Measurements from ENCODE around the gene CCDC69.

DNA sequence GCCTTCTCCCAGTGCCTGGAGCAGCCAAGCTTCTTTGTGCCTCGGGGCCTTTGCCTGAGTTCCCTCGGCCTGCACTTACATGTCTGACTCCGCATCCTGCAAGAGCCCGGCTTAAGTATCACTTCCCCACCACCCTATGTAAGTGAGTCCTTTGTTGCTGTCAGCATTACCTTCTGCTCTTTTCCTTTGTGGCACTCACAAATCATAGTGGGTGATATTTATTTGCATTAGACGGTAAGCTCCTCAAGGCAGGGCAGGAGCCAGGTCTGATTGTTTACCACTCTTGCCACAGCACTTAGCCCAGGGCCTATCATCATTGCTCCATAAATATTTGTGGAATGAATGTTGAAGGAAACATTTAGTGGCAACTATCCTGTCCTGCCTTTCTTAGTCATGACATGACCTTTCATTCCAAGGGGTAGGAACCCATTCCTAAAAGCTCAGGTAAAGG, 33.9 kb upstream of the CCDC69 start:
- TF ChIP-seq CTCF (IDR thresholded peaks at IDR 0.05) (no peak), EZH2 (IDR thresholded peaks at IDR 0.05; ENCODE audit: borderline replicate concordance, insufficient read depth, low read depth, low read length, poor library complexity, severe bottlenecking) (no peak)

Data from B cell (primary cell).